SK-N-SH treated with all-trans-retinoic acid at 6 μM for 48 hours (cell line): ENCODE results near the gene THSD4.

Experiments used
- ATAC-seq: fragments of 200-7000 bp; cut with Tn5 transposase; 3 replicates; pipeline ENCODE4 v1.9.1; 2020; ENCODE audit warnings: mild to moderate bottlenecking, moderate library complexity
- BACH2 ChIP-seq: fragments of 250-450 bp; sonication (Bioruptor Pico); IDR thresholded peaks from 2 replicates; pipeline ENCODE4 v1.9.0; 2021; ENCODE audit warnings: mild to moderate bottlenecking, borderline replicate concordance
- CREB5 ChIP-seq: fragments of 250-450 bp; sonication (Bioruptor Pico); IDR thresholded peaks from 2 replicates; pipeline ENCODE4 v1.5.1; 2020; ENCODE audit warnings: low read depth, mild to moderate bottlenecking, moderate library complexity
- CSDC2 ChIP-seq: fragments of 250-450 bp; sonication (Bioruptor Pico); IDR thresholded peaks from 2 replicates; pipeline ENCODE4 v1.5.0; 2020; ENCODE audit warnings: mild to moderate bottlenecking, moderate library complexity
- CSRNP3 ChIP-seq: fragments of 250-450 bp; sonication (Bioruptor Pico); IDR thresholded peaks from 2 replicates; pipeline ENCODE4 v1.5.1; 2021; ENCODE audit warnings: mild to moderate bottlenecking, moderate library complexity
- ESRRG ChIP-seq: fragments of 250-450 bp; sonication (Bioruptor Pico); IDR thresholded peaks from 2 replicates; pipeline ENCODE4 v1.6.1; 2021; ENCODE audit warnings: mild to moderate bottlenecking
- GLIS3 ChIP-seq: fragments of 250-450 bp; sonication (Bioruptor Pico); IDR thresholded peaks from 2 replicates; pipeline ENCODE4 v1.5.0; 2020; ENCODE audit warnings: mild to moderate bottlenecking, moderate library complexity
- ISL1 ChIP-seq: fragments of 250-450 bp; sonication (Bioruptor Pico); IDR thresholded peaks from 2 replicates; pipeline ENCODE4 v2.1.2; 2022; ENCODE audit warnings: mild to moderate bottlenecking, moderate library complexity
- OSR1 ChIP-seq: fragments of 250-450 bp; sonication (Bioruptor Pico); IDR thresholded peaks from 2 replicates; pipeline ENCODE4 v1.8.0; 2022; ENCODE audit warnings: moderate library complexity, mild to moderate bottlenecking, inconsistent platforms
- PATZ1 ChIP-seq: fragments of 250-450 bp; sonication (Bioruptor Pico); IDR thresholded peaks from 2 replicates; pipeline ENCODE4 v1.8.0; 2020; ENCODE audit warnings: mild to moderate bottlenecking, moderate library complexity, borderline replicate concordance
- RARB ChIP-seq: fragments of 250-450 bp; sonication (Bioruptor Pico); IDR thresholded peaks from 2 replicates; pipeline ENCODE4 v1.8.0; 2021; ENCODE audit warnings: mild to moderate bottlenecking, moderate library complexity
- SNAI2 ChIP-seq: fragments of 250-450 bp; sonication (Bioruptor Pico); IDR thresholded peaks from 2 replicates; pipeline ENCODE4 v1.5.0; 2020; ENCODE audit warnings: mild to moderate bottlenecking, moderate library complexity
- TCF4 ChIP-seq: fragments of 250-450 bp; sonication (Bioruptor Pico); IDR thresholded peaks from 2 replicates; pipeline ENCODE4 v1.8.0; 2021; ENCODE audit warnings: mild to moderate bottlenecking, moderate library complexity, borderline replicate concordance
- TOX ChIP-seq: fragments of 250-450 bp; sonication (Bioruptor Pico); IDR thresholded peaks from 2 replicates; pipeline ENCODE4 v1.8.0; 2021; ENCODE audit warnings: mild to moderate bottlenecking, moderate library complexity, borderline replicate concordance
- TSHZ2 ChIP-seq: fragments of 250-450 bp; sonication (Bioruptor Pico); IDR thresholded peaks from 2 replicates; pipeline ENCODE4 v1.5.0; 2020; ENCODE audit warnings: mild to moderate bottlenecking, moderate library complexity
- ZC3H10 ChIP-seq: fragments of 250-450 bp; sonication (Bioruptor Pico); IDR thresholded peaks from 2 replicates; pipeline ENCODE4 v1.5.1; 2021; ENCODE audit warnings: mild to moderate bottlenecking, moderate library complexity
- ZFP30 ChIP-seq: fragments of 450-650 bp; formaldehyde crosslinking; IDR thresholded peaks from 2 replicates; pipeline ENCODE4 v1.5.0; 2022; ENCODE audit warnings: mild to moderate bottlenecking, moderate library complexity
- ZNF565 ChIP-seq: fragments of 450-650 bp; formaldehyde crosslinking; conservative IDR thresholded peaks from 2 replicates; pipeline ENCODE4 v1.5.0; 2020; ENCODE audit warnings: low read depth, mild to moderate bottlenecking, moderate library complexity
- ZNF8 ChIP-seq: fragments of 450-650 bp; formaldehyde crosslinking; IDR thresholded peaks from 2 replicates; pipeline ENCODE4 v1.5.0; 2020; ENCODE audit warnings: mild to moderate bottlenecking, moderate library complexity

Gene THSD4

GRCh38 chr15:71471347-71471746, 356.1 kb downstream of the THSD4 start:
- ATAC-seq = no peak
- TF ChIP-seq SNAI2 (CRISPR knock-in tag) = no peak
- TF ChIP-seq, all 23 proteins: peak for 0

- TF ChIP-seq RARB (no peak), ESRRG (CRISPR knock-in tag) (no peak), ISL1 (CRISPR knock-in tag) (no peak), ZNF565 (no peak), CSRNP3 (no peak)
- ATAC-seq = no peak
Measured at GRCh38 chr15:71472566-71472965, 357.3 kb downstream of the THSD4 start.

GRCh38 chr15:71473751-71474150, 358.5 kb downstream of the THSD4 start:
- ATAC-seq = no peak
- TF ChIP-seq SNAI2 (CRISPR knock-in tag) (no peak), CSDC2 (CRISPR knock-in tag) (no peak), GLIS3 (no peak), ZNF565 (no peak), CSRNP3 (no peak), ZC3H10 (CRISPR knock-in tag) (no peak), OSR1 (no peak), ZFP30 (CRISPR knock-in tag) (no peak), TOX (CRISPR knock-in tag) (no peak), ZNF8 (CRISPR knock-in tag) (no peak), TSHZ2 (CRISPR knock-in tag) (no peak), TCF4 (no peak), BACH2 (CRISPR knock-in tag) (no peak)

- ATAC-seq = no peak
- TF ChIP-seq RARB (no peak), PATZ1 (no peak), CSRNP3 (no peak), TSHZ2 (CRISPR knock-in tag) (no peak), CREB5 (CRISPR knock-in tag) (no peak)
Measured at GRCh38 chr15:71476823-71477222, 361.6 kb downstream of the THSD4 start.
